NB4 (cell line): ENCODE measurements around the gene TALDO1.

ENCODE experiments used
- DNase-seq: peaks from one replicate; pipeline ENCODE4 v3.0.0; 2010; ENCODE audit warnings: low read depth
- H3K4me3 ChIP-seq: one replicate; pipeline ENCODE4 v1.5.1; 2011; ENCODE audit warnings: mild to moderate bottlenecking, low read depth, low read length, moderate library complexity
- MYC ChIP-seq: IDR thresholded peaks from 2 replicates; pipeline ENCODE4 v1.6.1; 2011; ENCODE audit warnings: low read depth, low read length
- POLR2A ChIP-seq: IDR thresholded peaks from 2 replicates; pipeline ENCODE4 v1.6.1; 2011; ENCODE audit warnings: mild to moderate bottlenecking; ENCODE audit not compliant: insufficient read length; ENCODE audit errors: extremely low read depth
- TF ChIP-seq, protein P1 (sequence below): IDR thresholded peaks from one replicate; pipeline ENCODE4 v1.5.1; 2012; ENCODE audit warnings: low read depth, low read length
- TF ChIP-seq, protein P2 (sequence below): IDR thresholded peaks from 2 replicates; pipeline ENCODE4 v1.6.1; 2011; ENCODE audit warnings: low read depth, low read length

TALDO1 gene

DNA sequence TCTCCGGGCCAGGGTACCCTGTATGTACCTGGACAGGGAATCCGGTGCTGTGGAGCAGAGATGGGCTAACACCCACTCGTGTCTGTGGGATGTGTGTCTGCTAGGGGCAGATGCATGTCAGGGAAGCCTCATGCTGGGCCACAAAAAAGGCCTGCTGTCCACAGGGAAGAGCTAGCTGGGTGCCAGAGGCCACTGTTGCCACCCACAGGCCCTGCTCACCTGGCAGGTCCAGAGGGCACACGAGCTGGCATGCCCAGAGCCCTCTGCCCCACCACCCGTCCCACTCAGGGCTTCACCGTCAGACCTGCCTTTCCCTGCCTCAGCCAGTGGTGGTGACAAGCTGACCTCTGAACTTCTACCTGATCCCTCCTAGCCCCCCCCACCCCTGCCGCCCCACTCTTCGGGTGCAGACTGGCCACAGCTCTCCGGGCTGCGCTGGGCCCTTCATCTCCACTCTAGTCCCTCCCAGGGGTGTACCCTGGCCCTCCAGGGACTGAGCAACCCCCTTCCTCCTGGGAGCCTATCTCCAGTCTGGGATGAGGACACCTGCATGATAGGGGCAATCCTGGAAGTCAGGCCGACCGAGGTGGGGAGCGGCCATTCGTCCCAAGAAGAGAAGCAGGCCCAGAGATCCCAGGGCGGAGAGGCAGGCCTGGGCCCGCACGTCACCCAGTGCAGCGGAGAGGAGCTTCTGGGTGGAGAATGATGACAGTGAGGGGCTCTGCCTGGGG is 49.5 kb downstream of the TALDO1 start:
- H3K4me3 ChIP-seq, result peak overlapping the region; percentile 69
- TF ChIP-seq, protein P1, sequence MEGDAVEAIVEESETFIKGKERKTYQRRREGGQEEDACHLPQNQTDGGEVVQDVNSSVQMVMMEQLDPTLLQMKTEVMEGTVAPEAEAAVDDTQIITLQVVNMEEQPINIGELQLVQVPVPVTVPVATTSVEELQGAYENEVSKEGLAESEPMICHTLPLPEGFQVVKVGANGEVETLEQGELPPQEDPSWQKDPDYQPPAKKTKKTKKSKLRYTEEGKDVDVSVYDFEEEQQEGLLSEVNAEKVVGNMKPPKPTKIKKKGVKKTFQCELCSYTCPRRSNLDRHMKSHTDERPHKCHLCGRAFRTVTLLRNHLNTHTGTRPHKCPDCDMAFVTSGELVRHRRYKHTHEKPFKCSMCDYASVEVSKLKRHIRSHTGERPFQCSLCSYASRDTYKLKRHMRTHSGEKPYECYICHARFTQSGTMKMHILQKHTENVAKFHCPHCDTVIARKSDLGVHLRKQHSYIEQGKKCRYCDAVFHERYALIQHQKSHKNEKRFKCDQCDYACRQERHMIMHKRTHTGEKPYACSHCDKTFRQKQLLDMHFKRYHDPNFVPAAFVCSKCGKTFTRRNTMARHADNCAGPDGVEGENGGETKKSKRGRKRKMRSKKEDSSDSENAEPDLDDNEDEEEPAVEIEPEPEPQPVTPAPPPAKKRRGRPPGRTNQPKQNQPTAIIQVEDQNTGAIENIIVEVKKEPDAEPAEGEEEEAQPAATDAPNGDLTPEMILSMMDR, result no peak
- TF ChIP-seq POLR2A (no peak), MYC (no peak; the same call in none of the 2 replicates)
- TF ChIP-seq, protein P2, sequence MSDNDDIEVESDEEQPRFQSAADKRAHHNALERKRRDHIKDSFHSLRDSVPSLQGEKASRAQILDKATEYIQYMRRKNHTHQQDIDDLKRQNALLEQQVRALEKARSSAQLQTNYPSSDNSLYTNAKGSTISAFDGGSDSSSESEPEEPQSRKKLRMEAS, result no peak
- DNase-seq, result no peak

DNA sequence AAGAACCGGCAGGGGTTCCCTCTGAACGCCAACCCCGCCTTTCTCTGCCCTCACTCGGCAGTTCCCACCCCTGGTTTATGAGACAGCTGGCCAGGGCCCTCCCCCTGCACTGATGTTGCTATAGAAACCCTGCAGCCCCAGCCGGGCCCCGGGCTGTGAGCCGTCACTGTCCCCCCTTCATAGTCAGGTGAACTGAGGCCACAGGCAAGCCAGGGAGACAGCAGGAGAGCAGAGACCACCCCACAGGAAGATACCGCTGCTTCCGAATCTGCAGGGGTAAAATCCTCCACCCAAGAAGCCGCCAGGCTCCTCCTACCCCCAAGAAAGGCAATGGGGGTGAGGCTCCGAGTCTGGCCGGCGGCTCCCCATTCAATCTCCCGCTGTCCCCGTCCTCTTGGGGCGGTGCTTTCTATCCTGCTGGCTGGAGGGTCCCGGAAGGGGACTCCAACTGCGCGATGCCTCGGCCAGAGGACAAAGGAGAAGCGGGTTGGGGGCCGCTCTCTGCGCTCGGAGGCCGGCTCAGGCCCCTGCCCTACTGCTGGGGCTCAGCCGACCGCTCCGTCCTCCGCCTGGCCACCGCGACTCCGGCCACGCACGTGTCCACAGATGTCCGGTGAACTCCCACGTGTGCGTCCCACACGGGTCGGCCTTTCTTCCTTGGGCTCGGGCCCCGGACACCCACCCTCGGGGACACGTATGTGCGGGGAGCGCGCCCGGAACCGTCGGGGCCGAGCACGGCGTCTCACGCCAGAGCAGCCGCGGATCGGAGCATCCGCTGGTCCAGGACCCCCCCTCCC is 50.2 kb downstream of the TALDO1 start:
- TF ChIP-seq POLR2A, result peak; percentile 15
- TF ChIP-seq, protein P2, result peak; percentile 92
- TF ChIP-seq, protein P1, result no peak
- TF ChIP-seq MYC, result no peak; the same call in 1 of the 2 replicates
- H3K4me3 ChIP-seq, result peak overlapping the region; percentile 69
- DNase-seq, result peak; percentile 87

DNA sequence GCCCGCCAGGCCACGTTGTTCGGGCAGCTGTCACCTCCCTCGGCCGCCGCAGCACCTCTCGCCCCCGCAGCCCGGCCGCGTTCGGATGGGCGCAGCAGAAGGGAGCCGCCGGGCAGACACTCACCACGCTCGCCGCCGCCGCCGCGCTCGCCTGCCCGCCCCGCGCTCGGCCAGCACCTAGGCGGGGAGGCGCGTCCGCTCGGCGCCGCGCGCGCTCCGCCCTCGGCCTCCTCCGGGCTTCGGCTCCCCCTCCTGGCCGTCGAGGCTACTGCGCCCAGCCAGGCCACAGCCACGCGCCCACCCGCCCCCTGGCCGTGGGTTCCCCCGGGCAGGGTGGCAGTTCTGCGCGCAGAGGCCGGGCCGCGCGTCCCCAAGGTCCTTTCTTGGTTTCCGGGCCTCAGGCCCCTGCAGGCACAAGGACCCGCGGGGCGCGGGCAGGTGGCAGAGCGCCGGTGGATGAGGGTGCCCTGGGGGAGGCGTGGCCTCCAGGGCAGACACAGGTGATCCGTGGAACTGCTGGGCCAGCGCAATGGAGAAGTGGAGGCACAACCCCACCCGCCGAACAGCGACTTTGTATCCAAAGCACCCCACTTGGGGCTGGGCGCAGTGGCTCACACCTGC is 50.9 kb downstream of the TALDO1 start, which contains the start of gene SLC25A22:
Gene SLC25A22, minus strand, starts transcription at position 189 of the 621 bp plus-strand sequence. CDS start 3,275 bp downstream, outside the sequence.
- TF ChIP-seq, protein P2, result peak; percentile 48; the same call in 1 of the 2 replicates
- TF ChIP-seq MYC (peak; percentile 67), POLR2A (no peak)
- TF ChIP-seq, protein P1, result peak; percentile 47
- peak; percentile 85 for DNase-seq

DNA sequence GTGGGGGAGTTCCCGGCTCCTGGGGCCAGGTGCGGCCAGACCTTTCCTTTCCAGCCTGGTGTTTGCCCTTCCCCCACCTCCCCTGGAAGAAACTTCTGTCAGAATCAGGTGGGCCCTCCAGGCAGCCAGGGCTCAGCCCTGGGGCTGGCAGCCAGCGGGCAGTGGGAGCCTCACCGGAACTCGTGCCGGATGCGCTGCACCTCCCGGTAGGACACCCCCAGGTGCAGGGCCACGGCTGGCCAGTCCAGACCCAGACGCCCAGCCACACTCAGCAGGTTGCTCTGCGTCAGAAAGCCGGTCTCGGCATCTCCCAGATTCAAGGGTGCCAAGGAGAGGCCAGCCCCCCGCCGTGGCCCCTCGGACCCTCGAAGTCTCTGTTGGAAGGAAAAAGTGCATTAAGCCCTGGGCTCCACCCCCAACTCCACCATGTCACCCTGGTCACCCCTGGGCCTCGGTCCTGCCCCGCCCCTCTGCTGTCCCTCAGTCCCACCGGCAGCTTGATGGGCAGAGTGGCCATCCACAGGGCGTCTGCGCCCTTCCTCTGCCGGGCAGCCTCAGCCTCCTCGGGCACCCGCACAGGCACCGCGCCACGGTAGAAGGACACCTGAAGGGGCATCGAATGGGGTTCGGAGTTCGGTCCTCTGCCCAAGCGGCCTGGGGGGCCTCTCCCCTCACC is 52.5 kb downstream of the TALDO1 start:
- H3K4me3 ChIP-seq, result no peak overlapping the region
- TF ChIP-seq MYC, result no peak
- no peak for TF ChIP-seq POLR2A
- TF ChIP-seq, protein P2, result no peak
- TF ChIP-seq, protein P1, result no peak
- DNase-seq, result no peak

More for the DNA sequence above, 50.9 kb downstream of the TALDO1 start, which contains the start of gene SLC25A22:
- H3K4me3 ChIP-seq, result peak within 1 kb of the TSS; percentile 69

DNA sequence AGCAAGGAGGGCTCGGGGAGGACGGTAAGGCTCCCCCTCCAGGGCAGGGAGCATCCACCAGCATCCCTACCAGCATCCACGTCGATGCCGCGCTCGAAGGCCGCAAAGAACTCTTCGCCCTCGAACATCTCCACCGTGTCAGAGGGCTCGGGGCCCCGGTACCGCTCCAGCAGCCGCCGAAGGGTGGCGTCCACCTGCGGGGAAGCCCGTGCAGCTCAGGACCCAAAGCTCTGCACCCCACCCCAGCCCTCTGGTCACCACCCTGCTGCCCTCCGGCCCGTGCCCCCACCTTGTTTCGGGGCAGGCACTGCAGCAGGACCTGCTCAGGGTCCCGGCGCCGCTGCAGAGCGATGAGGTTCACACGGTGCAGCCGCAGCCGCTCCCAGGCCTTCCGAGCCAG is 53.2 kb downstream of the TALDO1 start:
- TF ChIP-seq POLR2A (no peak), MYC (no peak)
- TF ChIP-seq, protein P2, result no peak
- TF ChIP-seq, protein P1, result no peak
- no peak overlapping the region for H3K4me3 ChIP-seq
- no peak for DNase-seq
